ENCODE results near the gene SIK3.

SIK3 gene

DNA sequence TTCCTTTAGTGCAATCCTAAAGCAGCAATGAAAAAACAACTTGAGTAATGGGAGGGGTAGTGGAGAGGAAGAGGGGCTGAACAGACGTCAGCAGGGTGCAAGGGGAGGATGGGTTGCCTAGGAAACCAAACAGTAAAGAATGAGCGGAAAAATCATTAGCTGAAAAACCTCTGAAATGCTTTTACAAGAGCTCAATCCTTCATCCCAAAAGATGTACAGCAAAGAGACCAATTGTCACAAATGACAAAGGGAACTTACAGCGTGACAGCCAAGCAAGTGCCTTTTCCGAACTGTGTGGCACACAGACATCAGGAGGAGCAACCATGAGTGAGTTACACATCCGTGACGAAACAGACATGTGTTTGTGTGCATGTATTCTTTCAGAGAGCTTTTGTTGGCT, 104.6 kb downstream of the SIK3 start:
- TF ChIP-seq, protein P1, sequence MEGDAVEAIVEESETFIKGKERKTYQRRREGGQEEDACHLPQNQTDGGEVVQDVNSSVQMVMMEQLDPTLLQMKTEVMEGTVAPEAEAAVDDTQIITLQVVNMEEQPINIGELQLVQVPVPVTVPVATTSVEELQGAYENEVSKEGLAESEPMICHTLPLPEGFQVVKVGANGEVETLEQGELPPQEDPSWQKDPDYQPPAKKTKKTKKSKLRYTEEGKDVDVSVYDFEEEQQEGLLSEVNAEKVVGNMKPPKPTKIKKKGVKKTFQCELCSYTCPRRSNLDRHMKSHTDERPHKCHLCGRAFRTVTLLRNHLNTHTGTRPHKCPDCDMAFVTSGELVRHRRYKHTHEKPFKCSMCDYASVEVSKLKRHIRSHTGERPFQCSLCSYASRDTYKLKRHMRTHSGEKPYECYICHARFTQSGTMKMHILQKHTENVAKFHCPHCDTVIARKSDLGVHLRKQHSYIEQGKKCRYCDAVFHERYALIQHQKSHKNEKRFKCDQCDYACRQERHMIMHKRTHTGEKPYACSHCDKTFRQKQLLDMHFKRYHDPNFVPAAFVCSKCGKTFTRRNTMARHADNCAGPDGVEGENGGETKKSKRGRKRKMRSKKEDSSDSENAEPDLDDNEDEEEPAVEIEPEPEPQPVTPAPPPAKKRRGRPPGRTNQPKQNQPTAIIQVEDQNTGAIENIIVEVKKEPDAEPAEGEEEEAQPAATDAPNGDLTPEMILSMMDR (IDR thresholded peaks at IDR 0.05): no peak

DNA sequence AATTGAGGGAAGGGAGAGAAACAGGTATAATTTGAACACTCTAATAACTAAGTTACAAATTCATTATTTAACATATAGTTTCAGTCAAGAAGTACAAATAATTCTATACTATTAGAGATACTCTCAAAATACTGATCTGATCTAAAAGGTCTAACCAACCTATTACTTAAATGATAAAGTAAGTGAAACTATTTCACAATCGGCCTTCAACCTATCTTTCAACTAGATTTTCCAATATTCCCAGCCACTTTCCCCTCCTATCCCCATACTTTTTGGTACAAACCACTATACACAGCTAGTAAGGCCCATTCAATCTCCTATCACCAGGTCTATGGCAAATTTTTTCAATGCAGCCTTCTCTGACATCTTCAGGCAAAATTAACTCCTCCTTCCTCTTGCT, 106.7 kb downstream of the SIK3 start:
- TF ChIP-seq, protein P1 (IDR thresholded peaks at IDR 0.05): no peak

DNA sequence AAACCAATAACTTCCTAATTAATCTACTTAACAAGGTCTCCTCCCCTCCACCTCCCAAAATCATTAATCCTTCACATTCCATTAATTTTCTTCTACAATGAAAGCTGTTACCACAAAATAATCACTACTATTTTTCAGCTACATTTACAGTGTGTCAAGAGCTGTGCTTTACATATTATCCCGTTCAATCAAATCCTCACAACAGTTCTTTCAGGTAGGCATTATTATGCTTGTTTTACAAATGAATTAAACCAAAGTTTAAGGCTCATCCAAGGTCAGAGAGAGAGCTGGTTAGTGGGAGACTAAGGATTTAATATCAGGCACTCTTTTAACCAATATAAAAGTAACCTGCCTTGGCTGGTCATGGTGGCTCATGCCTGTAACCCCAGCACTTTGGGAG, 107.4 kb downstream of the SIK3 start:
- TF ChIP-seq, protein P1 (IDR thresholded peaks at IDR 0.05): no peak

DNA sequence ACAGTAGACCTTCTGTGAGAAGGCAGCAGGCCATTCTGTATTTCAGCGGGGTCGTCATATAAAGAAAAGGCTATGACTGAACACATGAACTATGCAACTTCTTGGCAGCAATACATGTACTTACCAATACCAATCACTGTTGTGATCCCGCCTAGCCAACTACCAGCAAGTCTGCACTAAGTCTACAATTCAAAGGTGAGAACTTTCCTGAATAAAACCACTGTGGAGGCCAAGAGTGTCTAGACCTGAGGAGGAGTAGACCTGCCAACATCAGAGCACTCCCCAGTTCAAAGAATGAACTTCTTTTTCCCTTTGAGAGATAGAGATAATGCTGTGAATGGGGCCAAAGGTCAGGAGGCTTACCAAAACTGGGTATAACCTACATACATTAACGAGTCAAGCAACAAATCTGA, 108.2 kb downstream of the SIK3 start:
- TF ChIP-seq, protein P1 (IDR thresholded peaks at IDR 0.05): no peak

DNA sequence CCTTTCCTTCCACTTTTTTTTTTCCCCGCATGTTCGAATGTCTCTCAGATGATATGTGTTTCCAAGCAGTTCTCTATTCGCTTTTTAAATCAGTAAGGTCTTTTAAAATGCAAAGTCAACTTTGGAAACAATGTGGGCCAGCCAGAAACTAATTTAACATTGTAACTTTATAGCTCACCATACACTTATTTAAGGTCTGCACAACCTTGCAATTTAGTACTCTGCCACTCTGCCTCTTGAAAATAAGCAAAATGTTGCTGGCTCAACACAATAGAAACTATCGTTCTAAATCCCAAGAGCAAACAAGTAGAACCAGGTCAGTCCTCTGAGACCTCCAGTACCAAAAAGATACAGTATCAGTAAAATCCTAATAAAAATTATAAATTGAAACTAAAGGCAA, 109.0 kb downstream of the SIK3 start:
- TF ChIP-seq, protein P1 (IDR thresholded peaks at IDR 0.05): no peak

DNA sequence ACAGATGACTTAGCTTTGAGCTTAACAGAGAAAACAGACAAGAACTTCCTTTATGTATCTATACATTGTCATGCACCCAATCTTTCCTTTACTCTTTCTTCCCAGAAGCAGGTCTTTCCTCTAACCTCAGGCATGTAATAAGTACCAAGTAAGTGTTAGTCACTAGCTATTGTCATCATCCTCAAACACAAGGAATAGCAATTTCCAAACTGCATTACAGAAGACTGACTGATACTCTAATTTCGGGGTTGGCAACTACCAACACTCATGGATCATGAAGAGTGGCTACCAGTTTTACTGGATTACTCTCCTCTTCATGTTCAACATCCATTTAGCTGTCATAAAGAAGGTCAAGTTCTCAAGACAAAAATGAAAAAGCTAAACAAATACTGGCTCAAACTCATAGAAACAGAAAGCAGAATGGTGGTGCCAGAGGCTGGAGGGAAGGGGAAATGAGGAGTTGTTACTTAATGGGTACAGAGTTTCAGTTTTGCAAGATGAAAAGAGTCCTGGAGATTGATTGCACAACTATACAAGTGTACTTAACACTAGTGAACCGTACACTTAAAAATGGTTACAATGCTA, 111.6 kb downstream of the SIK3 start:
- TF ChIP-seq, protein P1 (IDR thresholded peaks at IDR 0.05): no peak

DNA sequence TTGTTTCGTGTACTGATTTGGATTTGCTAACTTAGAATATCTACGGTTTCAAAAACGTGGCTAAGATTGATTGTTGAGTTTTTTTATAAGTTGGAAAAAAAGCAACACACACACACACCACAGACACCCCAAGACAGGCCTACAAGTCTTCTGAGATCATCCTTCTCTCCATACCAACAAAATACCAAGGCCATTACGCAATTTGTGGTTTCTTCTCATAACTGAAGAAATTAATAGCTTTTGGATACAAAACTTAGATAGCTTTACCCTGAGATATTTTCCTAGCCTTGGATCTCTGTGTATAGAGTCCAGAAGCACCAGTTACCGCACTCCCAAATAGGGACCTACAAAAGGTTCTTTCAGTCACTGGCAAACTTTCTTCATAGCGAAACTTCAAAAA, 113.6 kb downstream of the SIK3 start:
- TF ChIP-seq, protein P1 (IDR thresholded peaks at IDR 0.05): no peak

DNA sequence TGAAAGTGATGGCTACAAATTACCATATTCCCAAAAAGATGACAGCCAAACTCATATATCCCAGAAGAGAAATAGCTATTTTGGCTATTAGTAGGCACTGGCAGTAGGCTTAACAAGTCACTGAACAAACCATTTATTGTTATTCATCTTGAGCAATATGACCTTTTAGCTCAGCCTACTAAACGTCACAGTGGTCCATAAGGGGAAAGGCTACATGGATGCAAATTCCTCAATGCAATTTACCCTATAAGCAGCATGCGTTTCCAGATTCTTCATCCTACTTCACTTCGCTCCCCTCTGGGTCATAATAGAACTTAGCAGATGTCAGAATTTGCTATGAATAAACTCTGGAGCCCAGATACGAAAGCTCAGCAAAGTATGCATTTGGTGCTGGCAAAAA, 114.0 kb downstream of the SIK3 start:
- TF ChIP-seq, protein P1 (IDR thresholded peaks at IDR 0.05): no peak
